Naive thymus-derived CD4-positive, alpha-beta T cell (primary cell): Measurements from ENCODE around the gene HVCN1. TPM values are rescaled to one million over a fixed set of nuclear protein-coding genes. Genes with fewer than 3 reads are reported as not detected.

Experiments
- ATAC-seq: fragments of 150-1000 bp; cut with Tn5 transposase; 2 replicates; pipeline ENCODE4 v1.10.0; 2021; ENCODE audit warnings: mild to moderate bottlenecking, moderate library complexity
- CTCF ChIA-PET: fragments of 350-600 bp; sonication (Branson Sonifier 250); formaldehyde crosslinking; loops from one replicate; lab custom pipeline; 2021; ENCODE audit warnings: antibody characterized with exemption; lab: Charles Lee
- POLR2A ChIA-PET: fragments of 350-600 bp; sonication (Branson Sonifier 250); formaldehyde crosslinking; loops from one replicate; lab custom pipeline; 2021; ENCODE audit warnings: antibody characterized with exemption, inconsistent platforms; lab: Charles Lee
- DNase-seq, 9 donors: peaks; one replicate each; pipeline versions ENCODE4 v3.0.0 to v3.0.0-alpha.2; 2020 to 2022; ENCODE audit warnings: mixed read lengths in 1 of 9
- H3K27ac ChIP-seq: one replicate; pipeline ENCODE4 v1.7.0; 2013; ENCODE audit warnings: mild to moderate bottlenecking, low read depth, low read length, moderate library complexity
- H3K27me3 ChIP-seq, 2 donors: one replicate each; pipeline ENCODE4 v1.7.0; 2013; ENCODE audit warnings: low read length in 2 of 2, mild to moderate bottlenecking in 2 of 2, moderate library complexity in 2 of 2; ENCODE audit not compliant: control insufficient read depth in 2 of 2, insufficient read depth in 2 of 2
- H3K36me3 ChIP-seq, 3 experiments: 1 replicate in 2 of 3; 2 replicates in 1 of 3; pipeline ENCODE4 v1.7.0; 2013; ENCODE audit warnings: low read length in 3 of 3, mild to moderate bottlenecking in 3 of 3, moderate library complexity in 1 of 3; ENCODE audit not compliant: insufficient read depth in 3 of 3, control insufficient read depth in 2 of 3
- H3K4me1 ChIP-seq, 2 donors: one replicate each; pipeline ENCODE4 v1.7.0; 2013; ENCODE audit warnings: low read length in 2 of 2, mild to moderate bottlenecking in 2 of 2, moderate library complexity in 1 of 2; ENCODE audit not compliant: control insufficient read depth in 2 of 2, insufficient read depth in 2 of 2
- H3K4me3 ChIP-seq: 2 replicates; pipeline ENCODE4 v1.7.0; 2013; ENCODE audit warnings: mild to moderate bottlenecking, low read length
- H3K9me3 ChIP-seq, 3 experiments: 1 replicate in 2 of 3; 2 replicates in 1 of 3; pipeline ENCODE4 v1.7.0; 2013; ENCODE audit warnings: low read length in 3 of 3; ENCODE audit not compliant: control insufficient read depth in 2 of 3
- H3K27ac Mint-ChIP-seq, 9 donors: one replicate each; pipeline ENCODE4 v1.8.0; 2020 to 2022; ENCODE audit warnings: mixed read lengths in 9 of 9, mild to moderate bottlenecking in 8 of 9, moderate library complexity in 5 of 9, inconsistent platforms in 2 of 9
- H3K27me3 Mint-ChIP-seq, 5 donors: one replicate each; pipeline ENCODE4 v1.8.0; 2021 to 2022; ENCODE audit warnings: mixed read lengths in 5 of 5, mild to moderate bottlenecking in 1 of 5
- H3K36me3 Mint-ChIP-seq, 5 donors: one replicate each; pipeline ENCODE4 v1.8.0; 2020 to 2022; ENCODE audit warnings: mixed read lengths in 5 of 5, mild to moderate bottlenecking in 3 of 5, inconsistent platforms in 1 of 5
- H3K4me1 Mint-ChIP-seq, 7 donors: one replicate each; pipeline ENCODE4 v1.8.0; 2020 to 2022; ENCODE audit warnings: mixed read lengths in 7 of 7, mild to moderate bottlenecking in 3 of 7, inconsistent platforms in 1 of 7
- H3K4me3 Mint-ChIP-seq, 10 donors: one replicate each; pipeline ENCODE4 v1.8.0; 2020 to 2022; ENCODE audit warnings: mild to moderate bottlenecking in 10 of 10, mixed read lengths in 10 of 10, moderate library complexity in 6 of 10, inconsistent platforms in 2 of 10
- H3K9me3 Mint-ChIP-seq, 11 donors: one replicate each; pipeline ENCODE4 v1.8.0; 2020 to 2022; ENCODE audit warnings: mixed read lengths in 11 of 11, mild to moderate bottlenecking in 4 of 11, inconsistent platforms in 1 of 11, moderate library complexity in 1 of 11
- intact Hi-C, 2 donors: fragments of 100-400 bp; cut with micrococcal nuclease; formaldehyde crosslinking; loops; one replicate each; pipeline ENCODE4 v1.15.1; 2023
- polyA plus RNA-seq, 2 donors: library from polyadenylated mRNA; unstranded; fragments of 300-500 nt; fragmentation: Illumina TruSeq; gene quantifications; one replicate each; pipeline ENCODE4 v1.2.3, GENCODE V29; 2021
- total RNA-seq, 6 experiments: library from RNA in 5 of 6; stranded (reverse) in 5 of 6; gene quantifications; 1 replicate in 5 of 6; 2 replicates in 1 of 6; pipeline ENCODE4 v1.2.3 and lab custom pipeline; 2021 to 2026

The HVCN1 gene
- total and polyA plus RNA-seq, 7 experiments from 2014 or later: 6.4 to 25.3 (median 14.2) TPM

- Mint-ChIP-seq H3K36me3 (peaks cover 0 to 4% (median 0%) of the 10 kb centered on the region in 5 donors), H3K9me3 (no peaks in the 10 kb centered on the region), H3K4me3 (no peak overlapping the region), H3K4me1 (peaks cover 0 to 4% (median 0%) of the 10 kb centered on the region in 7 donors), H3K27ac (peak overlapping the region in 4 of 9 donors; percentile 0 to 63 (median 50)), H3K27me3 (no peaks in the 10 kb centered on the region)
- Histone ChIP-seq H3K36me3 (no peaks in the 10 kb centered on the region), H3K27me3 (no peaks in the 10 kb centered on the region), H3K4me3 (no peak overlapping the region), H3K4me1 (no peaks in the 10 kb centered on the region), H3K9me3 (no peaks in the 10 kb centered on the region), H3K27ac (no peak overlapping the region)
- no peak for ATAC-seq
- ChIA-PET CTCF (interaction anchor here (0.5 to 1.2 kb wide), 3 partner anchors 103 to 122 kb away, joined by 3 to 4 read pairs (median 3); no protein-coding TSS in a partner anchor), POLR2A (interaction anchor here (0.6 kb wide), 1 partner anchor 632 kb away, joined by 3 read pairs; no protein-coding TSS in a partner anchor)
- intact Hi-C loops: loop anchor here in 1 of 2 donors (10.0 kb wide), 1 partner anchor 179 kb away; no protein-coding TSS in a partner anchor
- DNase-seq: no peak
These were observed 16.4 kb upstream of the HVCN1 start for GRCh38 chr12:110705309-110705708.

GRCh38 chr12:110704750-110705149 is 15.8 kb upstream of the HVCN1 start:
- Mint-ChIP-seq H3K36me3 (peaks cover 0 to 4% (median 0%) of the 10 kb centered on the region in 5 donors), H3K27ac (peak overlapping the region in 4 of 9 donors; percentile 0 to 63 (median 50)), H3K9me3 (no peaks in the 10 kb centered on the region), H3K4me1 (peaks cover 0 to 4% (median 0%) of the 10 kb centered on the region in 7 donors), H3K4me3 (no peak overlapping the region), H3K27me3 (no peaks in the 10 kb centered on the region)
- ChIA-PET CTCF (interaction anchor here (0.5 to 1.2 kb wide), 2 partner anchors 113 to 122 kb away, joined by 3 read pairs; no protein-coding TSS in a partner anchor), POLR2A (interaction anchor here (0.6 kb wide), 2 partner anchors 43 to 631 kb away, joined by 3 read pairs; no protein-coding TSS in a partner anchor)
- intact Hi-C loops: loop anchor here (1.0 to 10.0 kb wide), 3 partner anchors 122 to 184 kb away; no protein-coding TSS in a partner anchor
- Histone ChIP-seq H3K27ac (no peak overlapping the region), H3K27me3 (no peaks in the 10 kb centered on the region), H3K4me1 (no peaks in the 10 kb centered on the region), H3K36me3 (no peaks in the 10 kb centered on the region), H3K4me3 (no peak overlapping the region), H3K9me3 (no peaks in the 10 kb centered on the region)
- ATAC-seq (no peak), DNase-seq (peak in 2 of 9 donors; percentile 23 to 25)

- Mint-ChIP-seq H3K4me1 (peaks cover 0 to 4% (median 0%) of the 10 kb centered on the region in 7 donors), H3K27me3 (no peaks in the 10 kb centered on the region), H3K9me3 (no peaks in the 10 kb centered on the region), H3K36me3 (peaks cover 0 to 4% (median 0%) of the 10 kb centered on the region in 5 donors), H3K27ac (no peak overlapping the region), H3K4me3 (no peak overlapping the region)
- H3K27me3 ChIP-seq: no peaks in the 10 kb centered on the region
- no peaks in the 10 kb centered on the region for H3K9me3 ChIP-seq
- no peak overlapping the region for H3K27ac ChIP-seq
- H3K4me3 ChIP-seq: no peak overlapping the region
- intact Hi-C loops: loop anchor here (1.0 to 10.0 kb wide), 3 partner anchors 122 to 184 kb away; no protein-coding TSS in a partner anchor
- no peak for ATAC-seq
- no peaks in the 10 kb centered on the region for H3K4me1 ChIP-seq
- ChIA-PET CTCF (interaction anchor here (1.2 kb wide), 1 partner anchor 123 kb away, joined by 3 read pairs; no protein-coding TSS in a partner anchor), POLR2A (interaction anchor here (0.6 kb wide), 1 partner anchor 44 kb away, joined by 3 read pairs; no protein-coding TSS in a partner anchor)
- DNase-seq: no peak
- no peaks in the 10 kb centered on the region for H3K36me3 ChIP-seq
These were observed 15.3 kb upstream of the HVCN1 start for GRCh38 chr12:110704231-110704630.

DNA sequence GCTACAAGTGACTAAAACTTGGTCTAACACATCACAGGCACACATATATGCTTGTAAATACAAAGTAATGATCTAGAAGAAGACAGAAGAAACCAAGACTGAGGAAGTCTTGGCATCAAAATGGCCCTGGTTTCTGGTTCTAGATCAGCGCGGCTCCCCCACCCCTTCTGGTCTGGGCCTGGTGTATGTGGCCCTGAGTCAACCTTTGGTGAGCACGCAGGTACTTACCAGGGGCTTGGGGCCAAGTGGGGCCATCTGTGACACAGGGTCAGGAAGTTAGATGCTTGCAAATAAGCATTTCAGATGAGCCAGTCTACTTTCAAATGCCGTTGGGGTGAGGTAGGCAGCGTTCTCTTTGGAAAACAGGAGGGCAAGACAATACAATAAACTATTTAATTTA is 13.2 kb upstream of the HVCN1 start:
- ATAC-seq (no peak), DNase-seq (no peak)
- peaks cover 6 to 12% (median 7%) of the 10 kb centered on the region in 7 donors for H3K4me1 Mint-ChIP-seq
- H3K27me3 Mint-ChIP-seq: no peaks in the 10 kb centered on the region
- H3K9me3 Mint-ChIP-seq: no peaks in the 10 kb centered on the region
- Histone ChIP-seq H3K27me3 (no peaks in the 10 kb centered on the region), H3K36me3 (no peaks in the 10 kb centered on the region), H3K27ac (no peak overlapping the region), H3K4me1 (peaks cover 7 to 10% of the 10 kb centered on the region in 2 donors), H3K9me3 (no peaks in the 10 kb centered on the region), H3K4me3 (no peak overlapping the region)
- no peak overlapping the region for H3K27ac Mint-ChIP-seq
- H3K36me3 Mint-ChIP-seq: no peaks in the 10 kb centered on the region
- no peak overlapping the region for H3K4me3 Mint-ChIP-seq
- ChIA-PET POLR2A (interaction anchor here (1.2 kb wide), 1 partner anchor 12 kb away, joined by 3 read pairs; no protein-coding TSS in a partner anchor), CTCF (interaction anchor here (0.7 to 1.2 kb wide), 2 partner anchors 150 to 550 kb away, joined by 3 read pairs; no protein-coding TSS in a partner anchor)
- intact Hi-C loops: loop anchor here in 1 of 2 donors (10.0 kb wide), 1 partner anchor 183 kb away; no protein-coding TSS in a partner anchor

- no peak overlapping the region for H3K27ac Mint-ChIP-seq
- no peak overlapping the region for H3K27ac ChIP-seq
- no peaks in the 10 kb centered on the region for H3K27me3 ChIP-seq
- ChIA-PET CTCF (interaction anchor here (0.6 to 1.4 kb wide), 3 partner anchors 12 to 129 kb away, joined by 3 to 5 read pairs (median 3); no protein-coding TSS in a partner anchor), POLR2A (interaction anchor here (1.3 kb wide), 1 partner anchor 117 kb away, joined by 3 read pairs; no protein-coding TSS in a partner anchor)
- H3K9me3 Mint-ChIP-seq: no peaks in the 10 kb centered on the region
- H3K27me3 Mint-ChIP-seq: no peaks in the 10 kb centered on the region
- no peak overlapping the region for H3K4me3 Mint-ChIP-seq
- peaks cover 7 to 10% of the 10 kb centered on the region in 2 donors for H3K4me1 ChIP-seq
- no peak for DNase-seq
- H3K4me1 Mint-ChIP-seq: peaks cover 5 to 18% (median 12%) of the 10 kb centered on the region in 7 donors
- no peaks in the 10 kb centered on the region for H3K36me3 ChIP-seq
- intact Hi-C loops: loop anchor here (2.0 to 10.0 kb wide), 3 partner anchors 23 to 185 kb away; no protein-coding TSS in a partner anchor
- no peak overlapping the region for H3K4me3 ChIP-seq
- H3K9me3 ChIP-seq: no peaks in the 10 kb centered on the region
- no peak for ATAC-seq
- no peaks in the 10 kb centered on the region for H3K36me3 Mint-ChIP-seq
These were observed 10.9 kb upstream of the HVCN1 start for GRCh38 chr12:110699591-110700445.
